Vagina (tissue), 2 donors: ENCODE data around the gene PPP1R14C.

Experiments used
- POLR2A ChIP-seq, 2 donors: fragments of 450-650 bp; IDR thresholded peaks; one replicate each; pipeline ENCODE4 v1.6.1; 2017; ENCODE audit warnings: antibody characterized with exemption in 2 of 2, mild to moderate bottlenecking in 2 of 2, moderate library complexity in 2 of 2
- TF ChIP-seq, protein P1 (sequence below), 3 experiments: fragments of 450-650 bp in 2 of 3; fragments of 200-600 bp in 1 of 3; sonication (generic) in 1 of 3; IDR thresholded peaks; one replicate each; pipeline ENCODE4 v1.5.1; 2017 to 2019; ENCODE audit warnings: antibody characterized with exemption in 3 of 3, mild to moderate bottlenecking in 2 of 3, moderate library complexity in 2 of 3

DNA sequence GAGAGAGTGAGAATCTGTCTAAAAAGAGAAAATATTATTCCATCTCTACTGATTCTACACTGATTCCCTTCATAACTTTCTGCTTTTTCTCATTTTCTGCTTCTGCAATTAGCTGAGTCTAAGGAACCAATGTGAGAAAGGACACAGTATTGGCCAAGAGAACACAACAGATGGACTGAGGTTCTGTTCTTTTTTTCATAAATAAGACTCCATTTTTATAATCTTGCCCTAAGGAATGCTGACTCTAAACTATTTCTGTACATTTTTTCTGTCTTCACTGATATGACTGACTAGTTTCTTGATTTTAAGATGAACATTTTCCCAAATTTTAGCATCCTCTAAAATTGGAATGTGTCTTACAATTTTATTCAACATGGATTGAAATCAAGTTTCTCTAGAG, 138.9 kb downstream of the PPP1R14C start:
- no peak for TF ChIP-seq POLR2A (IDR thresholded peaks at IDR 0.05)
- TF ChIP-seq, protein P1, sequence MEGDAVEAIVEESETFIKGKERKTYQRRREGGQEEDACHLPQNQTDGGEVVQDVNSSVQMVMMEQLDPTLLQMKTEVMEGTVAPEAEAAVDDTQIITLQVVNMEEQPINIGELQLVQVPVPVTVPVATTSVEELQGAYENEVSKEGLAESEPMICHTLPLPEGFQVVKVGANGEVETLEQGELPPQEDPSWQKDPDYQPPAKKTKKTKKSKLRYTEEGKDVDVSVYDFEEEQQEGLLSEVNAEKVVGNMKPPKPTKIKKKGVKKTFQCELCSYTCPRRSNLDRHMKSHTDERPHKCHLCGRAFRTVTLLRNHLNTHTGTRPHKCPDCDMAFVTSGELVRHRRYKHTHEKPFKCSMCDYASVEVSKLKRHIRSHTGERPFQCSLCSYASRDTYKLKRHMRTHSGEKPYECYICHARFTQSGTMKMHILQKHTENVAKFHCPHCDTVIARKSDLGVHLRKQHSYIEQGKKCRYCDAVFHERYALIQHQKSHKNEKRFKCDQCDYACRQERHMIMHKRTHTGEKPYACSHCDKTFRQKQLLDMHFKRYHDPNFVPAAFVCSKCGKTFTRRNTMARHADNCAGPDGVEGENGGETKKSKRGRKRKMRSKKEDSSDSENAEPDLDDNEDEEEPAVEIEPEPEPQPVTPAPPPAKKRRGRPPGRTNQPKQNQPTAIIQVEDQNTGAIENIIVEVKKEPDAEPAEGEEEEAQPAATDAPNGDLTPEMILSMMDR (IDR thresholded peaks at IDR 0.05), result no peak
